Osteoblast (primary cell): Measurements from ENCODE around the gene MACROH2A2. TPM values are rescaled to one million over a fixed set of nuclear protein-coding genes. Genes with fewer than 3 reads are reported as not detected.

Experiments
- DNase-seq: peaks from one replicate; pipeline ENCODE4 v3.0.0; 2011; ENCODE audit warnings: low spot score, mixed read lengths; ENCODE audit not compliant: insufficient read length; ENCODE audit errors: missing footprints
- H2AFZ ChIP-seq: 2 replicates; pipeline ENCODE4 v1.6.0; 2011; ENCODE audit warnings: mild to moderate bottlenecking, low read length
- H3K27ac ChIP-seq: 2 replicates; pipeline ENCODE4 v1.5.1; 2011; ENCODE audit warnings: mild to moderate bottlenecking, low read depth, low read length, moderate library complexity
- H3K27me3 ChIP-seq: 2 replicates; pipeline ENCODE4 v1.6.0; 2012; ENCODE audit warnings: mild to moderate bottlenecking, control low read depth, inconsistent platforms, low read length, moderate library complexity; ENCODE audit not compliant: insufficient read depth
- H3K36me3 ChIP-seq: 2 replicates; pipeline ENCODE4 v1.5.1; 2011; ENCODE audit warnings: mild to moderate bottlenecking, low read length, control low read depth, moderate library complexity; ENCODE audit not compliant: insufficient read depth
- H3K4me1 ChIP-seq: 2 replicates; pipeline ENCODE4 v1.5.1; 2011; ENCODE audit warnings: mild to moderate bottlenecking, low read length, control low read depth, moderate library complexity; ENCODE audit not compliant: insufficient read depth
- H3K4me2 ChIP-seq: 2 replicates; pipeline ENCODE4 v1.6.0; 2011; ENCODE audit warnings: mild to moderate bottlenecking, low read length; ENCODE audit not compliant: insufficient read depth
- H3K4me3 ChIP-seq: fragments of 200-600 bp; sonication (generic); 3 replicates; pipeline ENCODE4 v1.5.1; 2012; ENCODE audit warnings: mild to moderate bottlenecking, low read length, inconsistent platforms; ENCODE audit not compliant: insufficient read depth
- H3K79me2 ChIP-seq: 2 replicates; pipeline ENCODE4 v1.6.0; 2012; ENCODE audit warnings: mild to moderate bottlenecking, low read length, control low read depth, inconsistent platforms; ENCODE audit not compliant: insufficient read depth
- H3K9me3 ChIP-seq: 2 replicates; pipeline ENCODE4 v1.5.1; 2011; ENCODE audit warnings: low read depth, low read length, control low read depth
- H4K20me1 ChIP-seq: 2 replicates; pipeline ENCODE4 v1.6.0; 2012; ENCODE audit warnings: mild to moderate bottlenecking, low read length, control low read depth; ENCODE audit not compliant: insufficient read depth
- total RNA-seq: library from RNA; depleted of rRNA; stranded (reverse); fragments of >200 nt; gene quantifications from 2 replicates; pipeline ENCODE4 v1.2.3, GENCODE V29; 2012
- TF ChIP-seq, protein P1 (sequence below): IDR thresholded peaks from 2 replicates; pipeline ENCODE4 v1.5.1; 2011; ENCODE audit warnings: mild to moderate bottlenecking, low read depth, low read length, moderate library complexity; ENCODE audit errors: extremely low read depth

MACROH2A2 gene
- total RNA-seq, 1 donor: 13.8 TPM

DNA sequence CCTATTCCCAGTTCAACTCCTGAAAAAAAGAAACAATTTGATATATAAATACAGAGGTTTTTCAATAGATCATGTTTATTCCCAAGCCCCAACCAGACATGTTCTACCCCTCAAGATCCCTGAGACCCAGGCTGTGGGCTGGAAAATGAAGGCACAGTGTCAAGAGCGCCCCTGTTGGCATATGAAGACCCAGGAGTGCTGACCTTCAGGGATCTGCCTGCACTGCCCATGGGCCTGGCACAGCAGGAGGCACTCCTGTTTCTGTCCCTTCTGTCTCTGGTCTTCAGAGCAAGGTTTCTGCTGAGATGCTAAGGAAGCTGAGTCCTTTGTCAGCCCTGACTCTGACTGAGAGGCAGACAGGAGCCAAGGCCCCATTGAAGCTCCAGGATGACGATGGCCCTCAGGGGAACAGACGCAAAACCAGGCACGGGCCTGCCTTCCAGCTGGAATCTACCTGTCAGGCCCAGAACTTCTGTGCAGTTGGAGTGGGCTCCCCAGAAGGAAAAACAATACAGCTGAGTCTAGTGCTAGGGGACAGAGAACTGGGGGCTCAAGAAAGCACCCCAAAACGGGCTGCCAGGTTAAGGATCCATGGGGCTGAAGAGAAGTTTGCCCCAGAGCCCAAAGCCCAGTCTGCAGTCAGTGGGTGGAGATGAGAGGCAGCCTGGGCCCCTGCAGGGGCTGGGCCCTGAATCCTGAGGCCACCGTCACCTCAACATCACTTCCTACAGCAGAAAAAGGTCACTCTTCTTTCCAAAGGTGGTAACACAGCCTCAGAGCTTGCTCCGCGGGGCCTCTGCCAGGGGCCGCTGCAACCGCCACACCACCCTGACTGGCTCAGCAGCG is 86.7 kb downstream of the MACROH2A2 start:
- Histone ChIP-seq H3K36me3 (peaks cover 22% of the 10 kb centered on the region), H4K20me1 (peaks cover 31% of the 10 kb centered on the region), H3K9me3 (no peaks in the 10 kb centered on the region), H3K4me1 (no peaks in the 10 kb centered on the region), H3K4me3 (no peak overlapping the region), H3K4me2 (no peak overlapping the region), H3K27me3 (no peaks in the 10 kb centered on the region), H3K79me2 (peaks cover 18% of the 10 kb centered on the region), H2AFZ (no peak overlapping the region), H3K27ac (no peak overlapping the region)
- no peak for DNase-seq
- TF ChIP-seq, protein P1, sequence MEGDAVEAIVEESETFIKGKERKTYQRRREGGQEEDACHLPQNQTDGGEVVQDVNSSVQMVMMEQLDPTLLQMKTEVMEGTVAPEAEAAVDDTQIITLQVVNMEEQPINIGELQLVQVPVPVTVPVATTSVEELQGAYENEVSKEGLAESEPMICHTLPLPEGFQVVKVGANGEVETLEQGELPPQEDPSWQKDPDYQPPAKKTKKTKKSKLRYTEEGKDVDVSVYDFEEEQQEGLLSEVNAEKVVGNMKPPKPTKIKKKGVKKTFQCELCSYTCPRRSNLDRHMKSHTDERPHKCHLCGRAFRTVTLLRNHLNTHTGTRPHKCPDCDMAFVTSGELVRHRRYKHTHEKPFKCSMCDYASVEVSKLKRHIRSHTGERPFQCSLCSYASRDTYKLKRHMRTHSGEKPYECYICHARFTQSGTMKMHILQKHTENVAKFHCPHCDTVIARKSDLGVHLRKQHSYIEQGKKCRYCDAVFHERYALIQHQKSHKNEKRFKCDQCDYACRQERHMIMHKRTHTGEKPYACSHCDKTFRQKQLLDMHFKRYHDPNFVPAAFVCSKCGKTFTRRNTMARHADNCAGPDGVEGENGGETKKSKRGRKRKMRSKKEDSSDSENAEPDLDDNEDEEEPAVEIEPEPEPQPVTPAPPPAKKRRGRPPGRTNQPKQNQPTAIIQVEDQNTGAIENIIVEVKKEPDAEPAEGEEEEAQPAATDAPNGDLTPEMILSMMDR: no peak

- no peak for DNase-seq
- Histone ChIP-seq H3K4me1 (peaks cover 2% of the 10 kb centered on the region), H3K27me3 (no peaks in the 10 kb centered on the region), H3K4me2 (no peak overlapping the region), H3K36me3 (peaks cover 23% of the 10 kb centered on the region), H3K27ac (no peak overlapping the region), H2AFZ (no peak overlapping the region), H4K20me1 (peaks cover 36% of the 10 kb centered on the region), H3K79me2 (peaks cover 23% of the 10 kb centered on the region), H3K4me3 (no peak overlapping the region), H3K9me3 (no peaks in the 10 kb centered on the region)
- TF ChIP-seq, protein P1: no peak
Measured at GRCh38 chr10:70139997-70140250, 87.3 kb downstream of the MACROH2A2 start.

DNA sequence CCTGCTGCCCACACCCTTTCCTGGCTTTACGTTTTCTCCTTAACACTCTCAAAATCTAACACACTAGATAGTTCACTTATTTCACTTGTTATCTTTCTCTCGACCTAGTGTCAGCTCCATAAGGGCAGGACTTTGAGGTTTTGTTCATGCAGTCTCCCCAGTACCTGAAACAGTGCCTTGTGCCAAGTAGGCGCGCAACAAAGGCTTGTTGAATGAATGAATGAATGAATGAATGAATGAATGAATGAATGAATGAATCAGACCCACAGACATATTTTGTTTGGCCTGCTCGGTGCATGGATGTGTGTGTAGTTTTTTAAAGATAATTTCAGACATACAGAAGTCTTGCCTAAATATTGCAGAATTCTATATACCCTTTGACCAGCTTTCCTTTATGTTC is 87.7 kb downstream of the MACROH2A2 start:
- no peak overlapping the region for H3K4me2 ChIP-seq
- no peak overlapping the region for H2AFZ ChIP-seq
- DNase-seq: no peak
- no peak overlapping the region for H3K4me3 ChIP-seq
- H3K27me3 ChIP-seq: no peaks in the 10 kb centered on the region
- no peak overlapping the region for H3K27ac ChIP-seq
- H3K4me1 ChIP-seq: peaks cover 6% of the 10 kb centered on the region
- peaks cover 27% of the 10 kb centered on the region for H3K79me2 ChIP-seq
- H3K36me3 ChIP-seq: peaks cover 23% of the 10 kb centered on the region
- H4K20me1 ChIP-seq: peaks cover 40% of the 10 kb centered on the region
- no peaks in the 10 kb centered on the region for H3K9me3 ChIP-seq
- TF ChIP-seq, protein P1: no peak

DNA sequence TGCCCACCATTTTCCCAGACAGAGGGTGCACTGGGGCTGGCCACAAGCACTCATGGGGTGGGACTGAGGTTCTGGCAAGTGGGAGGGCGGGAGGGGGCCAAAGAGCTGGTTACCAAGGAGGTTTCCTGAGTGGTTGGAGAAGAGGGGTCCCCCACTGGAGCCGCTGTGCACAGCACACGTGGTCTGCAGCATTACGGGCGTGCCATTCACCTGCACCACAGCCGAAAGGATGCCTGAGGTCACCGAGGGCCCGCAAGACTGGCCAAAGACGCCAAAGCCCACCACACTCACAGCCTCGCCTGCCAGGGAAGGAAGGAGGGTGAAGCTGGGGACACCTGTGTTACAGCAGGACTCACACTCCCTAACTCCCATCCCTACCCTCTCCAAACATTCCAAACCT is 89.9 kb downstream of the MACROH2A2 start:
- Histone ChIP-seq H4K20me1 (peaks cover 48% of the 10 kb centered on the region), H3K27ac (no peak overlapping the region), H3K27me3 (no peaks in the 10 kb centered on the region), H3K4me1 (peaks cover 19% of the 10 kb centered on the region), H2AFZ (no peak overlapping the region), H3K36me3 (peaks cover 23% of the 10 kb centered on the region), H3K79me2 (peaks cover 29% of the 10 kb centered on the region), H3K9me3 (no peaks in the 10 kb centered on the region), H3K4me3 (no peak overlapping the region), H3K4me2 (no peak overlapping the region)
- DNase-seq: peak; percentile 77
- TF ChIP-seq, protein P1: no peak
